HEK293T (cell line): ENCODE measurements around the gene GRID2.

Experiments used
- ARNT ChIP-seq: fragments of 450-650 bp; IDR thresholded peaks from 2 replicates; pipeline ENCODE4 v1.6.1; 2017; ENCODE audit warnings: mild to moderate bottlenecking
- BHLHE40 ChIP-seq: fragments of 450-650 bp; IDR thresholded peaks from 2 replicates; pipeline ENCODE4 v1.6.1; 2016; ENCODE audit warnings: mild to moderate bottlenecking, moderate library complexity, borderline replicate concordance
- FOXK2 ChIP-seq: fragments of 450-650 bp; IDR thresholded peaks from 2 replicates; pipeline ENCODE4 v1.6.1; 2016; ENCODE audit warnings: mild to moderate bottlenecking
- FOXM1 ChIP-seq: fragments of 450-650 bp; IDR thresholded peaks from 2 replicates; pipeline ENCODE4 v1.6.1; 2017; ENCODE audit warnings: mild to moderate bottlenecking, borderline replicate concordance
- HDGF ChIP-seq: fragments of 450-650 bp; IDR thresholded peaks from 2 replicates; pipeline ENCODE4 v1.6.1; 2017; ENCODE audit warnings: antibody characterized with exemption, borderline replicate concordance
- LEF1 ChIP-seq: fragments of 450-650 bp; IDR thresholded peaks from 2 replicates; pipeline ENCODE4 v1.6.1; 2017; ENCODE audit warnings: mild to moderate bottlenecking, borderline replicate concordance
- SP1 ChIP-seq: fragments of 450-650 bp; IDR thresholded peaks from 2 replicates; pipeline ENCODE4 v1.6.1; 2017
- SUZ12 ChIP-seq: fragments of 450-650 bp; IDR thresholded peaks from 2 replicates; pipeline ENCODE4 v1.6.1; 2016; ENCODE audit warnings: mild to moderate bottlenecking
- ZNF384 ChIP-seq: fragments of 450-650 bp; IDR thresholded peaks from 2 replicates; pipeline ENCODE4 v1.6.1; 2016
- TF ChIP-seq, protein P1 (sequence below): fragments of 450-650 bp; IDR thresholded peaks from 2 replicates; pipeline ENCODE4 v1.6.1; 2016

DNA sequence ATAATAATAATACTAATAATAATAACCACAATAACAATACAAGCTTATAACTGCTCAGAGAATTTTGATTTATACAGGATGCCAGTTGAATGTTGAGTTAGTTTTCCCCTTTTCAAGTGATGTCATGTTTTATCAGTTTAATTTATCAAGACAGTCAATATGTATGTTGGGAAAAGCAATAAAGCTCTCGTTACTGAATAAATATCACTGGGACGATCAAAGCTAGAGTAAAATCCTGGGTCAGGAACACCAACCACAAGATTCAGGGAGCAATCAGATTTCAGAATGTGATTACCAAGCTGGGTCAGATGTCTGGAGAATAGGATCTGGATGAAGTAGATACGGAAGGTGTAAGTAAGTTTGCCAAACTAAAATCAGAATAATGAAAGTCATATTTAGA lies 179.6 kb downstream of the GRID2 start:
- TF ChIP-seq, protein P1, sequence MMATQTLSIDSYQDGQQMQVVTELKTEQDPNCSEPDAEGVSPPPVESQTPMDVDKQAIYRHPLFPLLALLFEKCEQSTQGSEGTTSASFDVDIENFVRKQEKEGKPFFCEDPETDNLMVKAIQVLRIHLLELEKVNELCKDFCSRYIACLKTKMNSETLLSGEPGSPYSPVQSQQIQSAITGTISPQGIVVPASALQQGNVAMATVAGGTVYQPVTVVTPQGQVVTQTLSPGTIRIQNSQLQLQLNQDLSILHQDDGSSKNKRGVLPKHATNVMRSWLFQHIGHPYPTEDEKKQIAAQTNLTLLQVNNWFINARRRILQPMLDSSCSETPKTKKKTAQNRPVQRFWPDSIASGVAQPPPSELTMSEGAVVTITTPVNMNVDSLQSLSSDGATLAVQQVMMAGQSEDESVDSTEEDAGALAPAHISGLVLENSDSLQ = no peak
- TF ChIP-seq SP1 (no peak), ARNT (no peak), BHLHE40 (no peak), ZNF384 (no peak), LEF1 (no peak), FOXK2 (no peak), HDGF (no peak), FOXM1 (no peak), SUZ12 (no peak)
